HepG2 (cell line): ENCODE results near the gene PCGF2. TPM values are rescaled to one million over a fixed set of nuclear protein-coding genes. Genes with fewer than 3 reads are reported as not detected.

Source experiments
- BORCS8-MEF2B ChIP-seq: sonication (generic); formaldehyde crosslinking; IDR thresholded peaks from 2 replicates; pipeline ENCODE4 v1.8.0; 2022; ENCODE audit warnings: mild to moderate bottlenecking, missing genetic modification reagents
- DZIP1 ChIP-seq: sonication (generic); formaldehyde crosslinking; IDR thresholded peaks from 2 replicates; pipeline ENCODE4 v1.5.0; 2020; ENCODE audit warnings: mild to moderate bottlenecking, missing genetic modification reagents
- PPARG ChIP-seq: conservative IDR thresholded peaks from 2 replicates; pipeline ENCODE4 v1.6.1; 2016; ENCODE audit warnings: missing biosample characterization, missing genetic modification reagents
- SPEN ChIP-seq: sonication (generic); formaldehyde crosslinking; IDR thresholded peaks from 2 replicates; pipeline ENCODE4 v1.5.1; 2020; ENCODE audit warnings: low read depth, mild to moderate bottlenecking, missing genetic modification reagents
- ZNF280D ChIP-seq: sonication (generic); formaldehyde crosslinking; IDR thresholded peaks from 2 replicates; pipeline ENCODE4 v1.5.1; 2020; ENCODE audit warnings: mild to moderate bottlenecking, missing genetic modification reagents
- ZNF503 ChIP-seq: sonication (generic); formaldehyde crosslinking; IDR thresholded peaks from 2 replicates; pipeline ENCODE4 v1.4.0; 2020; ENCODE audit warnings: missing genetic modification reagents
- ZNF543 ChIP-seq: sonication (generic); formaldehyde crosslinking; IDR thresholded peaks from 2 replicates; pipeline ENCODE4 v1.4.0; 2020; ENCODE audit warnings: mild to moderate bottlenecking, missing genetic modification reagents
- ZNF772 ChIP-seq: sonication (generic); formaldehyde crosslinking; IDR thresholded peaks from 2 replicates; pipeline ENCODE4 v1.5.0; 2020; ENCODE audit warnings: mild to moderate bottlenecking, missing genetic modification reagents
- ZNF883 ChIP-seq: sonication (generic); formaldehyde crosslinking; IDR thresholded peaks from 2 replicates; pipeline ENCODE4 v1.5.1; 2020; ENCODE audit warnings: mild to moderate bottlenecking, missing genetic modification reagents; ENCODE audit errors: not compliant biosample characterization
- polyA plus RNA-seq, 8 experiments: library from polyadenylated mRNA; depleted of rRNA in 3 of 8; stranded (reverse) in 7 of 8; unstranded in 1 of 8; fragments of >200 nt; fragmentation: Illumina TruSeq in 4 of 8; extraction: Trizol in 4 of 8; gene quantifications; 2 replicates each; pipeline versions ENCODE4 v1.2.1 to v1.2.3, GENCODE V29; 2011 to 2016; ENCODE audit warnings: low read depth in 4 of 8, missing spikeins in 1 of 8, mixed read lengths in 1 of 8; ENCODE audit not compliant: insufficient read depth in 1 of 8
- total RNA-seq, 5 experiments: library from RNA; depleted of rRNA; stranded (reverse); fragments of >200 nt; fragmentation: Illumina TruSeq; extraction: Trizol; gene quantifications; 2 replicates each; pipeline ENCODE4 v1.2.3, GENCODE V29; 2016; ENCODE audit warnings: low read depth in 1 of 5
- TF ChIP-seq, protein P1 (sequence below), 2 experiments: sonication (generic) in 1 of 2; formaldehyde crosslinking in 1 of 2; IDR thresholded peaks; 2 replicates each; pipeline versions ENCODE4 v1.4.0 to v1.6.1; 2016 to 2020; ENCODE audit warnings: borderline replicate concordance in 1 of 2, low read depth in 1 of 2, mild to moderate bottlenecking in 1 of 2, missing genetic modification reagents in 1 of 2
- TF ChIP-seq, protein P2 (sequence below): sonication (generic); formaldehyde crosslinking; IDR thresholded peaks from 2 replicates; pipeline ENCODE4 v1.8.1; 2023; ENCODE audit warnings: mild to moderate bottlenecking, missing genetic modification reagents

PCGF2 gene
- total and polyA plus RNA-seq, 2 of the 13 experiments (the other 11 are each of a cell fraction or from before 2014, with no cell fraction given): 11.6 to 29.4 TPM

DNA sequence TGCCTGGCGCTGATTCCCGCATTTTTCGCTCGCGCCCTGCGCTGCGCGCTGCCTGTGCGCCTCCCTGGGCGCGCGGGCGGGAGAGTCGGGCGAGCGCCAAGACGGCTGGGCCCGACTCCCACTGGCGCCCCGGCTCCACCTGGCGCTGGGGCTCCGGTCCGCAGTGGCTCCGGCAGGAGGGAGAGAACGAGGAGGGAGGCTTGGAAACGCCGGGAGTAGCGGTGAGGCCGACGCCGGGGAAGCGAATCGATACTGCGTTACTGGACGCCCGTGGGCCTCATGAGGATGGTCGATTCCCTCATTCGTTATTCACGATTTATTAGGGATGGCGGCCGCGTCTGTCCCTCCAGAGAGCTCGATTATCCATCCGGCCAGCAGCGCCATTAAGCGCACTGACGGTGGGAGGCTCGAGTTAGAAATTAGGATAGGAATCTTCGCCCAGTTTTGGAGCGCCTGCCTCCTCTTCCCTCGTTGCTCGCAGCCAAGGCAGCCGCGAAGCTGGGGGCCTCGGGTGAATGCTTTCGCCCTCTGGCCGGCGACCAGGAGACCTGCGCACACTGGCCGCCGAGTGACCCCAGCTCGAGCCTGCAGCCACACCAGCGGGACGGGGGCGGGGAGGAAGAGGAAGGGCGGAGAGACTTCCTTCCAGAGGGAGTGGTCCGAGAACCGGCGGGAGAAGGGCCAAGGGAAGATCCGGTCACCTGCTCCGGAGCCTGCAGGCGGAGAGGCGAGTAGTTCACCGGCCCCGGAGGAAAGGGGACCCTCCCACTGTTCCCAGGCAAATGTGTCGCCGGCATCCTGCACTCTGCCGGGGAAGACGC is 1.3 kb upstream of the PCGF2 start (continued):
- TF ChIP-seq DZIP1 (peak; percentile 95), PPARG (CRISPR knock-in tag) (peak; percentile 13), BORCS8-MEF2B (CRISPR knock-in tag) (no peak; the same call in 1 of the 2 replicates), SPEN (CRISPR knock-in tag) (peak; percentile 77), ZNF883 (CRISPR knock-in tag) (peak; percentile 63), ZNF772 (CRISPR knock-in tag) (peak; percentile 55), ZNF503 (CRISPR knock-in tag) (no peak; the same call in 1 of the 2 replicates), ZNF543 (CRISPR knock-in tag) (peak; percentile 2; the same call in 1 of the 2 replicates), ZNF280D (no peak)
- TF ChIP-seq, protein P1, sequence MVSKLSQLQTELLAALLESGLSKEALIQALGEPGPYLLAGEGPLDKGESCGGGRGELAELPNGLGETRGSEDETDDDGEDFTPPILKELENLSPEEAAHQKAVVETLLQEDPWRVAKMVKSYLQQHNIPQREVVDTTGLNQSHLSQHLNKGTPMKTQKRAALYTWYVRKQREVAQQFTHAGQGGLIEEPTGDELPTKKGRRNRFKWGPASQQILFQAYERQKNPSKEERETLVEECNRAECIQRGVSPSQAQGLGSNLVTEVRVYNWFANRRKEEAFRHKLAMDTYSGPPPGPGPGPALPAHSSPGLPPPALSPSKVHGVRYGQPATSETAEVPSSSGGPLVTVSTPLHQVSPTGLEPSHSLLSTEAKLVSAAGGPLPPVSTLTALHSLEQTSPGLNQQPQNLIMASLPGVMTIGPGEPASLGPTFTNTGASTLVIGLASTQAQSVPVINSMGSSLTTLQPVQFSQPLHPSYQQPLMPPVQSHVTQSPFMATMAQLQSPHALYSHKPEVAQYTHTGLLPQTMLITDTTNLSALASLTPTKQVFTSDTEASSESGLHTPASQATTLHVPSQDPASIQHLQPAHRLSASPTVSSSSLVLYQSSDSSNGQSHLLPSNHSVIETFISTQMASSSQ (IDR thresholded peaks at IDR 0.05; ENCODE audit: low read depth): no peak
- TF ChIP-seq, protein P1 (CRISPR knock-in tag; IDR thresholded peaks at IDR 0.05; ENCODE audit: borderline replicate concordance): 0 out of 2 replicates have a peak, but pooled peaks have one; percentile 61
- TF ChIP-seq, protein P2, sequence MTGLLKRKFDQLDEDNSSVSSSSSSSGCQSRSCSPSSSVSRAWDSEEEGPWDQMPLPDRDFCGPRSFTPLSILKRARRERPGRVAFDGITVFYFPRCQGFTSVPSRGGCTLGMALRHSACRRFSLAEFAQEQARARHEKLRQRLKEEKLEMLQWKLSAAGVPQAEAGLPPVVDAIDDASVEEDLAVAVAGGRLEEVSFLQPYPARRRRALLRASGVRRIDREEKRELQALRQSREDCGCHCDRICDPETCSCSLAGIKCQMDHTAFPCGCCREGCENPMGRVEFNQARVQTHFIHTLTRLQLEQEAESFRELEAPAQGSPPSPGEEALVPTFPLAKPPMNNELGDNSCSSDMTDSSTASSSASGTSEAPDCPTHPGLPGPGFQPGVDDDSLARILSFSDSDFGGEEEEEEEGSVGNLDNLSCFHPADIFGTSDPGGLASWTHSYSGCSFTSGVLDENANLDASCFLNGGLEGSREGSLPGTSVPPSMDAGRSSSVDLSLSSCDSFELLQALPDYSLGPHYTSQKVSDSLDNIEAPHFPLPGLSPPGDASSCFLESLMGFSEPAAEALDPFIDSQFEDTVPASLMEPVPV (CRISPR knock-in tag): peak; percentile 69
